ENCODE results near the gene PTOV1. TPM values are rescaled to one million over a fixed set of nuclear protein-coding genes. Genes with fewer than 3 reads are reported as not detected.
A peak's percentile ranks its signal among the peaks of the same experiment; 100 is the strongest.

PTOV1 gene
- total and polyA plus RNA-seq, 2 donors (not counting 1 experiment from before 2014, with no cell fraction given), result 144 to 230 TPM

DNA sequence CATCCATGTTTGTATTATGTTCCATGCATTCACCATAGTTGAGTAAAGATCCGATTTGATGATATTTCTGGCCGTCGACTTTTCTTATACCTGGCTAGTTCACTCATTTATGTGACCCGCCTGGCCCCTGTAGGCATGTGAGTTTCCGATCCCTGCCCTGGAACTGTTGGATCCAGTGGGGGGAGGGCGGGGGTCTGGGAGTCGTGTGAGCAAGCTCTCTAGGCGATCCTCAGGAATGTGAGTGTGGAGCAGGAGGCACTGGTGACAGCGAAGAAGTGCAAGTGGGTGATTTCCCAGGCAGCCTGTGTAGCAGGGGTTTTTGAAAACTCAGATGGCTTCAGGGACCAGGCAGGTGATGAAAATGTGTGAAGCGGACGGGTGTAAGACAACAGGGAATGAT is 10.6 kb upstream of the PTOV1 start:
- TF ChIP-seq, protein P1, sequence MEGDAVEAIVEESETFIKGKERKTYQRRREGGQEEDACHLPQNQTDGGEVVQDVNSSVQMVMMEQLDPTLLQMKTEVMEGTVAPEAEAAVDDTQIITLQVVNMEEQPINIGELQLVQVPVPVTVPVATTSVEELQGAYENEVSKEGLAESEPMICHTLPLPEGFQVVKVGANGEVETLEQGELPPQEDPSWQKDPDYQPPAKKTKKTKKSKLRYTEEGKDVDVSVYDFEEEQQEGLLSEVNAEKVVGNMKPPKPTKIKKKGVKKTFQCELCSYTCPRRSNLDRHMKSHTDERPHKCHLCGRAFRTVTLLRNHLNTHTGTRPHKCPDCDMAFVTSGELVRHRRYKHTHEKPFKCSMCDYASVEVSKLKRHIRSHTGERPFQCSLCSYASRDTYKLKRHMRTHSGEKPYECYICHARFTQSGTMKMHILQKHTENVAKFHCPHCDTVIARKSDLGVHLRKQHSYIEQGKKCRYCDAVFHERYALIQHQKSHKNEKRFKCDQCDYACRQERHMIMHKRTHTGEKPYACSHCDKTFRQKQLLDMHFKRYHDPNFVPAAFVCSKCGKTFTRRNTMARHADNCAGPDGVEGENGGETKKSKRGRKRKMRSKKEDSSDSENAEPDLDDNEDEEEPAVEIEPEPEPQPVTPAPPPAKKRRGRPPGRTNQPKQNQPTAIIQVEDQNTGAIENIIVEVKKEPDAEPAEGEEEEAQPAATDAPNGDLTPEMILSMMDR (IDR thresholded peaks at IDR 0.05), result no peak
- TF ChIP-seq EZH2 (IDR thresholded peaks at IDR 0.05; ENCODE audit: borderline replicate concordance, insufficient read depth, low read depth, low read length, poor library complexity, severe bottlenecking), result no peak
- no peak overlapping the region for H2AFZ ChIP-seq (ENCODE audit: insufficient read depth, low read depth, low read length, poor library complexity, severe bottlenecking)
- ChIA-PET CTCF (no interaction called here), POLR2A (no interaction called here)
- Mint-ChIP-seq H3K27ac (peak overlapping the region; percentile 71), H3K4me3 (no peak overlapping the region), H3K9me3 (ENCODE audit: insufficient read depth) (no peaks in the 10 kb centered on the region), H3K4me1 (peaks cover 32% of the 10 kb centered on the region), H3K27me3 (no peaks in the 10 kb centered on the region)
- H3K9me3 ChIP-seq (ENCODE audit: control extremely low read depth in 1 of 3, control insufficient read depth in 2 of 3, insufficient read depth in 1 of 3, low read length in 2 of 3), result no peaks in the 10 kb centered on the region
- ATAC-seq (ENCODE audit: low read depth) (no peak), DNase-seq (no peak)
- no peak overlapping the region for H3K4me3 ChIP-seq (ENCODE audit: control extremely low read depth in 1 of 5, extremely low read depth in 1 of 5, insufficient read depth in 1 of 5, low read depth in 2 of 5, low read length in 4 of 5)
- H3K79me2 ChIP-seq (ENCODE audit: control insufficient read depth, insufficient read depth, low read length), result no peaks in the 10 kb centered on the region
- intact Hi-C loops (cut with micrococcal nuclease), result no loop called here
- no peak overlapping the region for H3K9ac ChIP-seq (ENCODE audit: low read length)
- peaks cover 29 to 36% of the 10 kb centered on the region in 2 donors for H3K4me1 ChIP-seq (ENCODE audit: control insufficient read depth in 2 of 2, insufficient read depth in 2 of 2, low read length in 2 of 2)
- no peaks in the 10 kb centered on the region for H3K27me3 ChIP-seq (replicated peaks in 1 of 4; ENCODE audit: control extremely low read depth in 1 of 4, control insufficient read depth in 3 of 4, insufficient read depth in 4 of 4, low read length in 3 of 4)
- H3K27ac ChIP-seq (ENCODE audit: low read length in 2 of 2), result no peak overlapping the region
- no peaks in the 10 kb centered on the region for H4K20me1 ChIP-seq (ENCODE audit: control insufficient read depth, insufficient read depth, low read length, poor library complexity, severe bottlenecking)
- peaks cover 0 to 44% of the 10 kb centered on the region in 2 experiments for H3K36me3 ChIP-seq (replicated peaks in 1 of 2; ENCODE audit: control extremely low read depth in 1 of 2, control insufficient read depth in 1 of 2, extremely low read depth in 1 of 2, insufficient read depth in 2 of 2, low read length in 1 of 2)
- H3K4me2 ChIP-seq (replicated peaks; ENCODE audit: low read depth, low read length, poor library complexity, severe bottlenecking), result no peak overlapping the region
- 95% methylated on average over 11 of the region's 11 CpGs for WGBS (ENCODE audit: insufficient coverage)

DNA sequence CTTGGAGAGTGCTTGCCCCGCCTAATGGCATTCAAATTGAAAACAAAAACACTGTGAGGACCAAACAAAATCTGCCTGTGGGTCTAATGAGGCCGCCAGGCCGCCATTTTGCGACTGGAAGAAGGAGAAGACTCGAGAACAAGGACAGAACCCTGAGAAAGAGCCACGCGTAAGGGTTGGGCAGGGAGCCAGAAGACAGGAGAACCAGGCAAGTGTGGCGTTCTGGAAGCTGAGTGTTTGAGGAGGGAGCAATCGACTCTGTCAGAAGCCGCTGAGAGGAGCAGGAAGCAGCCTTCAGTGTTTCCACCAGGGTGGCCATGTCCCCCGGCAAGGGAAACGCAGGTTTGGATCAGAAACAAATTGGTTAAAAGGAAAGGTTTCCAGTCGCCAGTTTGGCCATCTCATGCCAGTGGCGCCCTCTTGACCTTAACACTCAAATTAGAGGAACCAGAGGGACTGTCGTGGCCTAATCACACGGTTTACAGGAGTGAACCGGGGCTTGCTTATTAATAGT is 10.2 kb upstream of the PTOV1 start:
- H3K27me3 Mint-ChIP-seq, result no peaks in the 10 kb centered on the region
- Histone ChIP-seq H3K4me3 (ENCODE audit: control extremely low read depth in 1 of 5, extremely low read depth in 1 of 5, insufficient read depth in 1 of 5, low read depth in 2 of 5, low read length in 4 of 5) (no peak overlapping the region), H3K27me3 (replicated peaks in 1 of 4; ENCODE audit: control extremely low read depth in 1 of 4, control insufficient read depth in 3 of 4, insufficient read depth in 4 of 4, low read length in 3 of 4) (no peaks in the 10 kb centered on the region), H3K4me2 (replicated peaks; ENCODE audit: low read depth, low read length, poor library complexity, severe bottlenecking) (no peak overlapping the region), H3K9ac (ENCODE audit: low read length) (no peak overlapping the region), H3K36me3 (replicated peaks in 1 of 2; ENCODE audit: control extremely low read depth in 1 of 2, control insufficient read depth in 1 of 2, extremely low read depth in 1 of 2, insufficient read depth in 2 of 2, low read length in 1 of 2) (peaks cover 0 to 39% of the 10 kb centered on the region in 2 experiments), H3K27ac (ENCODE audit: low read length in 2 of 2) (no peak overlapping the region), H3K79me2 (ENCODE audit: control insufficient read depth, insufficient read depth, low read length) (no peaks in the 10 kb centered on the region), H2AFZ (ENCODE audit: insufficient read depth, low read depth, low read length, poor library complexity, severe bottlenecking) (no peak overlapping the region), H3K4me1 (ENCODE audit: control insufficient read depth in 2 of 2, insufficient read depth in 2 of 2, low read length in 2 of 2) (peaks cover 33 to 41% of the 10 kb centered on the region in 2 donors), H4K20me1 (ENCODE audit: control insufficient read depth, insufficient read depth, low read length, poor library complexity, severe bottlenecking) (no peaks in the 10 kb centered on the region), H3K9me3 (ENCODE audit: control extremely low read depth in 1 of 3, control insufficient read depth in 2 of 3, insufficient read depth in 1 of 3, low read length in 2 of 3) (no peaks in the 10 kb centered on the region)
- ChIA-PET CTCF (no interaction called here), POLR2A (interaction anchor here (0.6 kb wide), 1 partner anchor 70 kb away, joined by 4 read pairs; no protein-coding TSS in a partner anchor)
- 96% methylated on average over 14 of the region's 17 CpGs for WGBS (ENCODE audit: insufficient coverage)
- no peaks in the 10 kb centered on the region for H3K9me3 Mint-ChIP-seq (ENCODE audit: insufficient read depth)
- peaks cover 35% of the 10 kb centered on the region for H3K4me1 Mint-ChIP-seq
- ATAC-seq (ENCODE audit: low read depth) (no peak), DNase-seq (no peak)
- no peak for TF ChIP-seq EZH2 (IDR thresholded peaks at IDR 0.05; ENCODE audit: borderline replicate concordance, insufficient read depth, low read depth, low read length, poor library complexity, severe bottlenecking)
- TF ChIP-seq, protein P1 (IDR thresholded peaks at IDR 0.05), result no peak
- intact Hi-C loops (cut with micrococcal nuclease), result no loop called here
- H3K4me3 Mint-ChIP-seq, result no peak overlapping the region
- H3K27ac Mint-ChIP-seq, result peak overlapping the region; percentile 71
